ENCODE measurements around the gene MCM3. TPM values are rescaled to one million over a fixed set of nuclear protein-coding genes. Genes with fewer than 3 reads are reported as not detected.

The MCM3 gene
- total and polyA plus RNA-seq, 2 donors (not counting 1 experiment from before 2014, with no cell fraction given): 34.3 to 58.5 TPM

DNA sequence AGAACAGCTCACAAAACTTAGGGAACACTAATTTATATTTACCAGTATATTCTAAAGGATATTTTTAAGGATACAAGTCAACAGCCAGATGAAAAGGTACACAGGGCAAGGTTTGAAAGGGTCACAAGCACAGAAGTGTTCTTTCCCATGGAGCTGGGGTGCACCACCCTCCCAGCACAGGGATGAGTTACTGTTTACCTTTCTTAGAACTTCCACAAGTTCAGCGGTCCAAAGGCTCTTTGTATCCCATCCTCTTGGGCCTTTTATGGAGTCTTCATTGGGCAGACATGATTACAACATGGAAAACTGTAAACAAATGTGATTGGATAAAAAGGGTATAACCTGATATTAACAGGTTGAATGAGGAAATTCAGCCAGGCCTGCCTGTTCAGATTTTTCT lies 39.1 kb downstream of the MCM3 start:
- Histone ChIP-seq H2AFZ (ENCODE audit: insufficient read depth, low read depth, low read length, poor library complexity, severe bottlenecking) (no peak overlapping the region), H3K27ac (ENCODE audit: low read length in 2 of 2) (no peak overlapping the region), H3K9me3 (ENCODE audit: control extremely low read depth in 1 of 3, control insufficient read depth in 2 of 3, insufficient read depth in 1 of 3, low read length in 2 of 3) (no peaks in the 10 kb centered on the region), H3K36me3 (replicated peaks in 1 of 2; ENCODE audit: control extremely low read depth in 1 of 2, control insufficient read depth in 1 of 2, extremely low read depth in 1 of 2, insufficient read depth in 2 of 2, low read length in 1 of 2) (no peaks in the 10 kb centered on the region), H3K79me2 (ENCODE audit: control insufficient read depth, insufficient read depth, low read length) (no peaks in the 10 kb centered on the region), H3K9ac (ENCODE audit: low read length) (no peak overlapping the region), H4K20me1 (ENCODE audit: control insufficient read depth, insufficient read depth, low read length, poor library complexity, severe bottlenecking) (no peaks in the 10 kb centered on the region), H3K4me1 (ENCODE audit: control insufficient read depth in 2 of 2, insufficient read depth in 2 of 2, low read length in 2 of 2) (no peaks in the 10 kb centered on the region), H3K27me3 (replicated peaks in 1 of 4; ENCODE audit: control extremely low read depth in 1 of 4, control insufficient read depth in 3 of 4, insufficient read depth in 4 of 4, low read length in 3 of 4) (peaks cover 0 to 8% (median 0%) of the 10 kb centered on the region in 4 experiments), H3K4me3 (ENCODE audit: control extremely low read depth in 1 of 5, extremely low read depth in 1 of 5, insufficient read depth in 1 of 5, low read depth in 2 of 5, low read length in 4 of 5) (no peak overlapping the region), H3K4me2 (replicated peaks; ENCODE audit: low read depth, low read length, poor library complexity, severe bottlenecking) (no peak overlapping the region)
- DNase-seq (no peak), ATAC-seq (ENCODE audit: low read depth) (no peak)
- CTCF ChIA-PET: no interaction called here
- TF ChIP-seq, protein P1, sequence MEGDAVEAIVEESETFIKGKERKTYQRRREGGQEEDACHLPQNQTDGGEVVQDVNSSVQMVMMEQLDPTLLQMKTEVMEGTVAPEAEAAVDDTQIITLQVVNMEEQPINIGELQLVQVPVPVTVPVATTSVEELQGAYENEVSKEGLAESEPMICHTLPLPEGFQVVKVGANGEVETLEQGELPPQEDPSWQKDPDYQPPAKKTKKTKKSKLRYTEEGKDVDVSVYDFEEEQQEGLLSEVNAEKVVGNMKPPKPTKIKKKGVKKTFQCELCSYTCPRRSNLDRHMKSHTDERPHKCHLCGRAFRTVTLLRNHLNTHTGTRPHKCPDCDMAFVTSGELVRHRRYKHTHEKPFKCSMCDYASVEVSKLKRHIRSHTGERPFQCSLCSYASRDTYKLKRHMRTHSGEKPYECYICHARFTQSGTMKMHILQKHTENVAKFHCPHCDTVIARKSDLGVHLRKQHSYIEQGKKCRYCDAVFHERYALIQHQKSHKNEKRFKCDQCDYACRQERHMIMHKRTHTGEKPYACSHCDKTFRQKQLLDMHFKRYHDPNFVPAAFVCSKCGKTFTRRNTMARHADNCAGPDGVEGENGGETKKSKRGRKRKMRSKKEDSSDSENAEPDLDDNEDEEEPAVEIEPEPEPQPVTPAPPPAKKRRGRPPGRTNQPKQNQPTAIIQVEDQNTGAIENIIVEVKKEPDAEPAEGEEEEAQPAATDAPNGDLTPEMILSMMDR (IDR thresholded peaks at IDR 0.05): no peak
- TF ChIP-seq EZH2 (IDR thresholded peaks at IDR 0.05; ENCODE audit: borderline replicate concordance, insufficient read depth, low read depth, low read length, poor library complexity, severe bottlenecking): no peak
- POLR2A ChIA-PET: no interaction called here
- H3K4me3 Mint-ChIP-seq: no peak overlapping the region
- no peaks in the 10 kb centered on the region for H3K9me3 Mint-ChIP-seq (ENCODE audit: insufficient read depth)
- no peak overlapping the region for H3K27ac Mint-ChIP-seq
- H3K4me1 Mint-ChIP-seq: no peaks in the 10 kb centered on the region
- no CpG with 5 or more reads among the region's 1 CpG for WGBS (ENCODE audit: insufficient coverage)
- H3K27me3 Mint-ChIP-seq: peaks cover 22% of the 10 kb centered on the region
- intact Hi-C loops (cut with micrococcal nuclease): no loop called here

- Histone ChIP-seq H3K4me2 (replicated peaks; ENCODE audit: low read depth, low read length, poor library complexity, severe bottlenecking) (no peak within 1 kb of the TSS), H3K9me3 (ENCODE audit: control extremely low read depth in 1 of 3, control insufficient read depth in 2 of 3, insufficient read depth in 1 of 3, low read length in 2 of 3) (no peaks in the 10 kb centered on the region), H4K20me1 (ENCODE audit: control insufficient read depth, insufficient read depth, low read length, poor library complexity, severe bottlenecking) (no peaks in the 10 kb centered on the region), H3K27ac (ENCODE audit: low read length in 2 of 2) (no peak within 1 kb of the TSS), H3K36me3 (replicated peaks in 1 of 2; ENCODE audit: control extremely low read depth in 1 of 2, control insufficient read depth in 1 of 2, extremely low read depth in 1 of 2, insufficient read depth in 2 of 2, low read length in 1 of 2) (no peaks in the 10 kb centered on the region), H3K27me3 (replicated peaks in 1 of 4; ENCODE audit: control extremely low read depth in 1 of 4, control insufficient read depth in 3 of 4, insufficient read depth in 4 of 4, low read length in 3 of 4) (peaks cover 0 to 2% (median 0%) of the 10 kb centered on the region in 4 experiments), H3K4me3 (ENCODE audit: control extremely low read depth in 1 of 5, extremely low read depth in 1 of 5, insufficient read depth in 1 of 5, low read depth in 2 of 5, low read length in 4 of 5) (no peak within 1 kb of the TSS), H3K9ac (ENCODE audit: low read length) (no peak within 1 kb of the TSS), H2AFZ (ENCODE audit: insufficient read depth, low read depth, low read length, poor library complexity, severe bottlenecking) (no peak within 1 kb of the TSS), H3K79me2 (ENCODE audit: control insufficient read depth, insufficient read depth, low read length) (no peaks in the 10 kb centered on the region), H3K4me1 (ENCODE audit: control insufficient read depth in 2 of 2, insufficient read depth in 2 of 2, low read length in 2 of 2) (no peaks in the 10 kb centered on the region)
- H3K27ac Mint-ChIP-seq: no peak within 1 kb of the TSS
- TF ChIP-seq, protein P1 (IDR thresholded peaks at IDR 0.05): no peak
- TF ChIP-seq EZH2 (IDR thresholded peaks at IDR 0.05; ENCODE audit: borderline replicate concordance, insufficient read depth, low read depth, low read length, poor library complexity, severe bottlenecking): no peak
- H3K4me3 Mint-ChIP-seq: no peak within 1 kb of the TSS
- DNase-seq (no peak), ATAC-seq (ENCODE audit: low read depth) (no peak)
- CTCF ChIA-PET: no interaction called here
- 90% methylated on average over 2 of the region's 5 CpGs for WGBS (ENCODE audit: insufficient coverage)
- intact Hi-C loops (cut with micrococcal nuclease): no loop called here
- H3K9me3 Mint-ChIP-seq (ENCODE audit: insufficient read depth): no peaks in the 10 kb centered on the region
- H3K4me1 Mint-ChIP-seq: no peaks in the 10 kb centered on the region
- POLR2A ChIA-PET: no interaction called here
- H3K27me3 Mint-ChIP-seq: peaks cover 20% of the 10 kb centered on the region
Observed at GRCh38 chr6:52244400-52244799, 40.1 kb downstream of the MCM3 start, which contains the start of gene IL17F. Gene IL17F (minus strand): TSS chr6:52244500. CDS start chr6:52244429, 71 bp downstream.
